Adrenal gland (tissue), 12 donors: ENCODE results near the gene MTG2. TPM values are rescaled to one million over a fixed set of nuclear protein-coding genes. Genes with fewer than 3 reads are reported as not detected.
A peak's percentile ranks its signal among the peaks of the same experiment; 100 is the strongest.

ENCODE experiments used
- DNase-seq, 7 donors: peaks; one replicate each; pipeline ENCODE4 v3.0.0-alpha.2; 2019 to 2020
- H3K27ac ChIP-seq, 5 donors: fragments of 200-600 bp; sonication (generic) in 4 of 5; 1 replicate in 3 of 5; 2 replicates in 2 of 5; pipeline versions ENCODE4 v1.5.1 to v1.8.0; 2016 to 2020; ENCODE audit warnings: mild to moderate bottlenecking in 1 of 5
- H3K27me3 ChIP-seq: fragments of 200-600 bp; 2 replicates; pipeline ENCODE4 v1.8.0; 2021
- H3K36me3 ChIP-seq, 2 donors: fragments of 200-600 bp; replicated peaks in 1 of 2; 1 replicate in 1 of 2; 2 replicates in 1 of 2; pipeline versions ENCODE4 v1.5.1 to v1.8.0; 2018 to 2022
- H3K4me1 ChIP-seq, 2 donors: fragments of 200-600 bp; replicated peaks in 1 of 2; 1 replicate in 1 of 2; 2 replicates in 1 of 2; pipeline versions ENCODE4 v1.5.1 to v1.8.0; 2018 to 2021
- H3K4me3 ChIP-seq, 4 donors: fragments of 200-600 bp; sonication (generic) in 3 of 4; one replicate each; pipeline ENCODE4 v1.5.1; 2016 to 2018
- H3K9me3 ChIP-seq, 3 donors: fragments of 200-600 bp; sonication (generic) in 1 of 3; replicated peaks in 1 of 3; 1 replicate in 2 of 3; 2 replicates in 1 of 3; pipeline versions ENCODE4 v1.5.1 to v1.8.0; 2016 to 2021
- POLR2A ChIP-seq, 2 donors: fragments of 450-650 bp; IDR thresholded peaks; one replicate each; pipeline ENCODE4 v1.6.1; 2017; ENCODE audit warnings: antibody characterized with exemption in 2 of 2, mild to moderate bottlenecking in 2 of 2, moderate library complexity in 1 of 2
- WGBS, 4 donors: extraction: QIAGEN DNeasy Blood & Tissue Kit in 2 of 4; methylation state at CpG; one replicate each; pipeline versions ENCODE4 v1.1.5 to v1.1.7; 2013 to 2017; 5-methylcytosine and 5-hydroxymethylcytosine counted together
- intact Hi-C, 2 donors: fragments of 100-400 bp; cut with DNase I; formaldehyde crosslinking; loops; one replicate each; pipeline versions ENCODE4 v1.14.1 to v1.15.0; 2022 to 2023
- polyA plus RNA-seq, 3 donors: library from polyadenylated mRNA; stranded (reverse); fragments of 200-250 nt in 2 of 3; fragments of 350-450 nt in 1 of 3; fragmentation: Illumina TruSeq in 1 of 3; extraction: RNeasy Lipid Tissue Mini Kit (QIAGEN cat#74804) in 1 of 3; gene quantifications; one replicate each; pipeline ENCODE4 v1.2.3, GENCODE V29; 2013 to 2014
- total RNA-seq, 9 donors: library from RNA; depleted of rRNA in 4 of 9; stranded (reverse); fragments of >200 nt in 4 of 9; fragments of 120-200 nt in 1 of 9; fragmentation: NEBNext Ultra II Directional in 1 of 9; extraction: Animal tissue kit (Norgen Biotek cat#: 25700) in 1 of 9; gene quantifications; one replicate each; pipeline versions ENCODE4 v1.1.0 to v1.2.4, GENCODE V29; 2013 to 2023
- TF ChIP-seq, protein P1 (sequence below), 6 experiments: fragments of 450-650 bp in 4 of 6; fragments of 200-600 bp in 2 of 6; sonication (generic) in 1 of 6; IDR thresholded peaks; 1 replicate in 5 of 6; 2 replicates in 1 of 6; pipeline versions ENCODE4 v1.5.1 to v1.8.0; 2016 to 2021; ENCODE audit warnings: antibody characterized with exemption in 6 of 6, mild to moderate bottlenecking in 2 of 6, moderate library complexity in 1 of 6
- donor health status: healthy with polysubstance abuse.
- donor health status: Bipolar disorder and iron deficiency.
- donor health status: DM: yes; HTN: yes; CAD: no.
- donor health status: DM: no; HTN: no; CAD: no.
- donor health status: DM: no; HTN: no; CAD: no.
- donor health status: DM: yes; HTN: yes; CAD: no.

MTG2 gene
- total and polyA plus RNA-seq, 12 donors, result 11.5 to 90.4 (median 47.2) TPM

DNA sequence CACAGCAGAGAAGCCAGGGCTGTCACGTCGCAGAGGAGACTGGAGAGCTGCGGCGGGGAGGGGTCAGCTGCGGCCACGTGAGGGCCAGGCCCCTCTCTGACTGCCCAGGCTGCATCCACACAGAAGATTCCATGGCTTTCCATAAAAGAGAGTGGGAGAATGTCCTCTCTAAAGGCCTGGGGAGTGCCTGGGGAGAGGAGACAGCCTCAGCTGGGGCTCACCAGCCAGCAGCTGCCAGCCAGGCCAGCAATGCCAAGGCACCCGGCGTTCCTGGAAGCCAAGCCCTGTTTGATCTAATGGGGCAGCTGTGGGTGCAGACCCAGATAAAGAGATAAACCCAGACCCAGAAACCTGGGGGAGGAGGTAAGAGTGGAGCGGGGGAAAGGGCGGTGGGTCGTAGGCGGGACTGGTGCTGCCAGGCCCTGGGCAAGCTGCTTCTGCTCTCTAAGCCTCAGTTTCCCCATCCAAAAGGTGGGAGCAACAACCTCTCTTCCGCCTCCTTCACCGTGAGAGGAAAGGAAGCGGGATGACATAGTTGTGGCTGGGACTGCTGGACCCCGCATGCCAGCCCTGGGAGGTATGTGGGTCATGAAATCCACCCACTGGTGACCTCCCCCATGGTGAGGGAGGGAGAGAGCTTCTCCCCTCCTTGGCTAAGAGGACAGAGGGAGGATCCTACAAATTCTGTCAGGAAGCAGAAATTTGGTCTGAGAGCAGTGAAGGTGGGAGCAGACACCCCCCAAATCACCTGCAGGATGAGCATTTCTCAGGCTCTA lies 52.4 kb downstream of the MTG2 start:
- Histone ChIP-seq H3K27ac (no peak overlapping the region), H3K4me1 (peaks cover 6 to 24% of the 10 kb centered on the region in 2 donors), H3K9me3 (no peaks in the 10 kb centered on the region), H3K4me3 (no peak overlapping the region), H3K27me3 (no peaks in the 10 kb centered on the region), H3K36me3 (no peaks in the 10 kb centered on the region)
- intact Hi-C loops, result no loop called here
- WGBS, 4 donors, result 72 to 85% (median 79%) methylated on average over 14 to 16 of the region's 16 CpGs
- no peak for DNase-seq
- TF ChIP-seq, protein P1, sequence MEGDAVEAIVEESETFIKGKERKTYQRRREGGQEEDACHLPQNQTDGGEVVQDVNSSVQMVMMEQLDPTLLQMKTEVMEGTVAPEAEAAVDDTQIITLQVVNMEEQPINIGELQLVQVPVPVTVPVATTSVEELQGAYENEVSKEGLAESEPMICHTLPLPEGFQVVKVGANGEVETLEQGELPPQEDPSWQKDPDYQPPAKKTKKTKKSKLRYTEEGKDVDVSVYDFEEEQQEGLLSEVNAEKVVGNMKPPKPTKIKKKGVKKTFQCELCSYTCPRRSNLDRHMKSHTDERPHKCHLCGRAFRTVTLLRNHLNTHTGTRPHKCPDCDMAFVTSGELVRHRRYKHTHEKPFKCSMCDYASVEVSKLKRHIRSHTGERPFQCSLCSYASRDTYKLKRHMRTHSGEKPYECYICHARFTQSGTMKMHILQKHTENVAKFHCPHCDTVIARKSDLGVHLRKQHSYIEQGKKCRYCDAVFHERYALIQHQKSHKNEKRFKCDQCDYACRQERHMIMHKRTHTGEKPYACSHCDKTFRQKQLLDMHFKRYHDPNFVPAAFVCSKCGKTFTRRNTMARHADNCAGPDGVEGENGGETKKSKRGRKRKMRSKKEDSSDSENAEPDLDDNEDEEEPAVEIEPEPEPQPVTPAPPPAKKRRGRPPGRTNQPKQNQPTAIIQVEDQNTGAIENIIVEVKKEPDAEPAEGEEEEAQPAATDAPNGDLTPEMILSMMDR (IDR thresholded peaks at IDR 0.05), result no peak
- no peak for TF ChIP-seq POLR2A (IDR thresholded peaks at IDR 0.05)

DNA sequence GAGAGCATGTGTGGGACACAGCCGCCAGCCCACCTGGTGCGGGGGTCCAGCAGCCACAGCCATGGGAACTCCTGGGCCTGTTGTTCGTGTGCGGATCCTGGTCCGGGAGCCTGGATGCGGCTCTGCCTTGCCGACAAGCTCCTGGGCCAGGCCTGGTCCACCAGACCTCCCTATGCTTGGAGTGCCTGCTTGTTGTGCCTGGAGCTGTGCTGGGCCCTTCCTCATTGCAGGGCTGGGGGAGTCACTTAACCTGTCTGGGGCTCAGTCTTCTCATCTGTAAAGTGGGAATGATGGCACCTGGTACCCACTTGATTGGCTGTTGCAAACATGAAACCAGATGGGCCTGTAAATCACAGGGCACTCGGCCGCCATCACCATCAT lies 52.9 kb downstream of the MTG2 start:
- Histone ChIP-seq H3K27ac (no peak overlapping the region), H3K4me3 (no peak overlapping the region), H3K27me3 (no peaks in the 10 kb centered on the region), H3K36me3 (no peaks in the 10 kb centered on the region), H3K4me1 (peaks cover 6 to 26% of the 10 kb centered on the region in 2 donors), H3K9me3 (no peaks in the 10 kb centered on the region)
- DNase-seq, result no peak
- TF ChIP-seq POLR2A (IDR thresholded peaks at IDR 0.05), result no peak
- TF ChIP-seq, protein P1 (IDR thresholded peaks at IDR 0.05), result no peak
- WGBS, 4 donors, result 91 to 94% (median 93%) methylated on average over 3 to 9 of the region's 9 CpGs
- intact Hi-C loops, result no loop called here

DNA sequence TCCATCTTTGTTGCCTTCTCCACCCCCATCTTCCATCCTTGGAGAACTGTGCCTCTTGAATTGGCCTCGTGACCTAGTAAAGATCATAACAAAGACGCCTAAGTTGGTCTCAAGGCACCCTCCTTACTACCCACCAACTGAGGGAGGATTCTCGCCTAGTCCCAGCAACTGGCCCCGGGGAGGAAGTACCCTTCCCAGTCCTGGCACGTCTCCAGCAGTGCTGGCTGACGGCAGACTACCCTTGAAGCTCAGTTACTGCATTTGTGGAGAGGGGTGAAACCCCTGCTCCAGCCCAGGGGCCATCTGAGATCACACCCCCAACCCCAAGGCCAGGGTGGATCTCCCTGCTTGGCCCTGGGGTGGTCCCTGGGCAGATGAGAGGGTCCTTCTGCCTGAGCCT lies 53.4 kb downstream of the MTG2 start:
- peaks cover 6 to 27% of the 10 kb centered on the region in 2 donors for H3K4me1 ChIP-seq
- 50 to 68% (median 63%) methylated on average over 6 of the region's 6 CpGs for WGBS, 4 donors
- H3K27ac ChIP-seq, result no peak overlapping the region
- DNase-seq, result no peak
- TF ChIP-seq POLR2A (IDR thresholded peaks at IDR 0.05), result no peak
- intact Hi-C loops, result no loop called here
- H3K9me3 ChIP-seq, result no peaks in the 10 kb centered on the region
- H3K4me3 ChIP-seq, result no peak overlapping the region
- H3K27me3 ChIP-seq, result no peaks in the 10 kb centered on the region
- H3K36me3 ChIP-seq, result no peaks in the 10 kb centered on the region

DNA sequence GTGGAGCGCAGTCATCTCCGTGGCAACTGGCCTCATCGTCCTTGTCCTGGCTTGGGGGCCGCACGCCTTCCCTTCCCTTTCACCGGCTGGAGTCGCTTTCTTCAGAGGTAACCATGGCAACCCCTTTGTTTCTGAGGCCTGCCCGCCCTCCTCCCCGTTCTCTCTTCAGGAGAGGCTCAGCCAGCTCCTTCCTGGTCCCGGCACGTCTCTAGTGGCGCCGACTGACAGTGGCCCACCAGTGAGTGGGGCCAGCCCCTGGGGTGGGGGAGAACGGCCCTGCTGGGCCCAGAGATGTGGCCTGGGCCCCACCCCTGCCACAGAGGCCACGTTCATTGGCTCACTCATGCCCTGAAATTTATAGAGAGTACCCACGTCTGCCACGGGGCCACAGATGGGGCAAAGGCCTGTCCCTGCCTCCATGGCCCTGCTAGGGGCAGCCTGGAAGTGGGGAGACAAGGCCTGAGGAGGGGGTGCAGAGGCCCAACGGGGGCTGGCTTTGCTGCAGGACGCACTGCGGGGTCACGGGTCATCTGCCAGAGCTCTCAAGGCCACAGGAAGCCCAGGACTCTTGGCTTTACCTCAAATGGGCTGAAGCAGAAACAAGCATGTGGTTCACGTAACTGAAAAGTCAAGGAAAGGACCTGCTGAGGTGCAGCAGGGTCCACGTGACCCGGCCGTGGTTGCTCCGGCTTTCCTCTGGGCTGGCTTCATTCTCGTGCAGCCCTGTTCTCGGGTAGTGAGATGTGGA lies 54.1 kb downstream of the MTG2 start:
- intact Hi-C loops, result no loop called here
- TF ChIP-seq POLR2A (IDR thresholded peaks at IDR 0.05), result no peak
- TF ChIP-seq, protein P1 (IDR thresholded peaks at IDR 0.05), result no peak
- 43 to 63% (median 44%) methylated on average over 9 to 28 of the region's 28 CpGs for WGBS, 4 donors

More for the DNA sequence above, 54.1 kb downstream of the MTG2 start:
- Histone ChIP-seq H3K9me3 (no peaks in the 10 kb centered on the region), H3K27ac (no peak overlapping the region), H3K4me3 (no peak overlapping the region), H3K27me3 (no peaks in the 10 kb centered on the region), H3K36me3 (no peaks in the 10 kb centered on the region), H3K4me1 (peaks cover 6 to 31% of the 10 kb centered on the region in 2 donors)
- DNase-seq, result peak in 1 of 7 donors; percentile 38
